Measurements from ENCODE around the gene LMBRD1. TPM values are rescaled to one million over a fixed set of nuclear protein-coding genes. Genes with fewer than 3 reads are reported as not detected.

LMBRD1 gene
- polyA plus RNA-seq, 1 donor (not counting 4 experiments of a cell fraction or from before 2014, with no cell fraction given), result 30.1 TPM

DNA sequence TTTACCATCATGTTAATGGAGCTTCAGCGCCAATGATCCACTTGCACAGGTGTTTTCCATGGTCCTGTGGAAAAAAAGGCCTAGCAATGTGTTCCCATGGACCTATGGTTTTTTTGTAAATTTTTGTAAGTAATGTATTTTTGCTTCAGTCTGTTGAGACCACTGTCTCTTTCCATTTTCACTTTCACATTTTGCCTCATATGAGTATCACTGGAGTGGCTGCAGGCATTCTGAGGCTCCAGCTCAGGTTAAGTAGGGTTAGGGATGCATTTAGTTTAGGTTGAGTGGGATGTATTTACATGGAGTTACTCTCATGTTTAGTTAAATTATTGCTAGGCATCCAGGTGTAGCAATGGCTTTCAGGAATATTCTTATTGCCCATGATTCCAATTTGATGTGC, 19.2 kb upstream of the LMBRD1 start:
- no peaks in the 10 kb centered on the region for H3K4me1 ChIP-seq (ENCODE audit: control insufficient read depth, extremely low read depth, insufficient read depth, low read length)
- no peaks in the 10 kb centered on the region for H3K36me3 ChIP-seq (ENCODE audit: control insufficient read depth in 2 of 2, extremely low read depth in 1 of 2, insufficient read depth in 2 of 2, low read length in 2 of 2)
- H4K20me1 ChIP-seq (ENCODE audit: control insufficient read depth, extremely low read depth, insufficient read depth, low read length), result no peaks in the 10 kb centered on the region
- H3K27ac ChIP-seq (ENCODE audit: control insufficient read depth, insufficient read depth, low read length), result no peak overlapping the region
- DNase-seq (ENCODE audit: low read depth, low spot score) (no peak), FAIRE-seq (no peak)
- H3K4me3 ChIP-seq (ENCODE audit: control insufficient read depth in 2 of 3, extremely low read depth in 1 of 3, insufficient read depth in 2 of 3, low read depth in 1 of 3, low read length in 3 of 3), result no peak overlapping the region
- no peaks in the 10 kb centered on the region for H3K9me3 ChIP-seq (ENCODE audit: control insufficient read depth, low read depth, low read length)
- no peaks in the 10 kb centered on the region for H3K79me2 ChIP-seq (ENCODE audit: control insufficient read depth, insufficient read depth, low read length)
- no peak overlapping the region for H3K9ac ChIP-seq (ENCODE audit: control insufficient read depth, extremely low read depth, insufficient read depth, low read length)
- no peaks in the 10 kb centered on the region for H3K9me1 ChIP-seq (ENCODE audit: control insufficient read depth, extremely low read depth, insufficient read depth, low read length)
- no peak overlapping the region for H2AFZ ChIP-seq (ENCODE audit: control insufficient read depth, low read length)
- H3K4me2 ChIP-seq (ENCODE audit: control insufficient read depth, extremely low read depth, insufficient read depth, low read depth, low read length), result no peak overlapping the region
- H3K27me3 ChIP-seq (ENCODE audit: control insufficient read depth, extremely low read depth, insufficient read depth, low read length), result no peaks in the 10 kb centered on the region
- TF ChIP-seq, protein P1, sequence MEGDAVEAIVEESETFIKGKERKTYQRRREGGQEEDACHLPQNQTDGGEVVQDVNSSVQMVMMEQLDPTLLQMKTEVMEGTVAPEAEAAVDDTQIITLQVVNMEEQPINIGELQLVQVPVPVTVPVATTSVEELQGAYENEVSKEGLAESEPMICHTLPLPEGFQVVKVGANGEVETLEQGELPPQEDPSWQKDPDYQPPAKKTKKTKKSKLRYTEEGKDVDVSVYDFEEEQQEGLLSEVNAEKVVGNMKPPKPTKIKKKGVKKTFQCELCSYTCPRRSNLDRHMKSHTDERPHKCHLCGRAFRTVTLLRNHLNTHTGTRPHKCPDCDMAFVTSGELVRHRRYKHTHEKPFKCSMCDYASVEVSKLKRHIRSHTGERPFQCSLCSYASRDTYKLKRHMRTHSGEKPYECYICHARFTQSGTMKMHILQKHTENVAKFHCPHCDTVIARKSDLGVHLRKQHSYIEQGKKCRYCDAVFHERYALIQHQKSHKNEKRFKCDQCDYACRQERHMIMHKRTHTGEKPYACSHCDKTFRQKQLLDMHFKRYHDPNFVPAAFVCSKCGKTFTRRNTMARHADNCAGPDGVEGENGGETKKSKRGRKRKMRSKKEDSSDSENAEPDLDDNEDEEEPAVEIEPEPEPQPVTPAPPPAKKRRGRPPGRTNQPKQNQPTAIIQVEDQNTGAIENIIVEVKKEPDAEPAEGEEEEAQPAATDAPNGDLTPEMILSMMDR (optimal IDR thresholded peaks at IDR 0.05 in 1 of 3, IDR thresholded peaks at IDR 0.05 in 1 of 3, conservative IDR thresholded peaks at IDR 0.05 in 1 of 3; ENCODE audit: extremely low read depth in 1 of 3, insufficient read depth in 2 of 3, low read length in 3 of 3), result no peak
- TF ChIP-seq EZH2 (IDR thresholded peaks at IDR 0.05; ENCODE audit: low read length), result no peak
- dilution Hi-C loops (cut with MboI; ENCODE audit: extremely low pct_ligation_motif_present, low sequenced_read_pairs), result no loop called here

DNA sequence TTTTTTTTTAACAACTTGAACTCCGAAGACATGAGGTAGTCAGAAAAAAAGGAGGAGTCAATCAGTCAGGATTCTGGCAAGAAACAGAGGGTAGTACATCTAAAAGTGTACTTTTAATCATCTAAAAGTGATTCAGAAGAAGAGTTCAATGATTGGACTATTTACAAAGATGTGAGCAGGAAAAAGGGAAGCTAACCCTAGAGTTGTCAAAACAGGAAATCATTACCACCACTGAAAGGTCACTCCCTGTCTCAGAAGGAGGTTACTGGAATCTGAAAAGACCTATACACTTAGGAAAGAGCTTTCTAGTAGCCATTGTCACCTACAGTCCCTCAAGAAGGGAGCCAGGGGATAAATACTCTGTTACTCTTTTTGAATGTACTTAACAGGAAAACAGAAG, 16.7 kb upstream of the LMBRD1 start:
- no peaks in the 10 kb centered on the region for H3K9me3 ChIP-seq (ENCODE audit: control insufficient read depth, low read depth, low read length)
- FAIRE-seq (no peak), DNase-seq (ENCODE audit: low read depth, low spot score) (no peak)
- TF ChIP-seq, protein P1 (optimal IDR thresholded peaks at IDR 0.05 in 1 of 3, IDR thresholded peaks at IDR 0.05 in 1 of 3, conservative IDR thresholded peaks at IDR 0.05 in 1 of 3; ENCODE audit: extremely low read depth in 1 of 3, insufficient read depth in 2 of 3, low read length in 3 of 3), result no peak
- H3K79me2 ChIP-seq (ENCODE audit: control insufficient read depth, insufficient read depth, low read length), result no peaks in the 10 kb centered on the region
- H3K9me1 ChIP-seq (ENCODE audit: control insufficient read depth, extremely low read depth, insufficient read depth, low read length), result no peaks in the 10 kb centered on the region
- no peaks in the 10 kb centered on the region for H3K36me3 ChIP-seq (ENCODE audit: control insufficient read depth in 2 of 2, extremely low read depth in 1 of 2, insufficient read depth in 2 of 2, low read length in 2 of 2)
- no peak overlapping the region for H3K27ac ChIP-seq (ENCODE audit: control insufficient read depth, insufficient read depth, low read length)
- no peak overlapping the region for H3K4me3 ChIP-seq (ENCODE audit: control insufficient read depth in 2 of 3, extremely low read depth in 1 of 3, insufficient read depth in 2 of 3, low read depth in 1 of 3, low read length in 3 of 3)
- H3K4me1 ChIP-seq (ENCODE audit: control insufficient read depth, extremely low read depth, insufficient read depth, low read length), result no peaks in the 10 kb centered on the region
- peak overlapping the region; percentile 8 for H2AFZ ChIP-seq (ENCODE audit: control insufficient read depth, low read length)
- H3K27me3 ChIP-seq (ENCODE audit: control insufficient read depth, extremely low read depth, insufficient read depth, low read length), result no peaks in the 10 kb centered on the region
- dilution Hi-C loops (cut with MboI; ENCODE audit: extremely low pct_ligation_motif_present, low sequenced_read_pairs), result no loop called here
- H4K20me1 ChIP-seq (ENCODE audit: control insufficient read depth, extremely low read depth, insufficient read depth, low read length), result no peaks in the 10 kb centered on the region
- no peak overlapping the region for H3K9ac ChIP-seq (ENCODE audit: control insufficient read depth, extremely low read depth, insufficient read depth, low read length)
- H3K4me2 ChIP-seq (ENCODE audit: control insufficient read depth, extremely low read depth, insufficient read depth, low read depth, low read length), result no peak overlapping the region
